Fibroblast of villous mesenchyme (primary cell): ENCODE results near the gene NLRP3. TPM values are rescaled to one million over a fixed set of nuclear protein-coding genes. Genes with fewer than 3 reads are reported as not detected.
"Not testable (repeated sequence)": the region's sequence is repeated elsewhere in the genome, so short reads cannot be mapped to it uniquely, and the experiment has no call there.

Experiments
- DNase-seq: peaks from one replicate; pipeline ENCODE4 v3.0.0-alpha.2; 2010; ENCODE audit warnings: low read depth
- H3K4me3 ChIP-seq: 2 replicates; pipeline ENCODE4 v1.5.1; 2011; ENCODE audit warnings: low read depth, mild to moderate bottlenecking, low read length
- CTCF ChIP-seq: IDR thresholded peaks from 2 replicates; pipeline ENCODE4 v1.5.1; 2012; ENCODE audit warnings: low read depth, mild to moderate bottlenecking, low read length; ENCODE audit not compliant: insufficient read depth
- total RNA-seq: library from RNA; depleted of rRNA; stranded (reverse); fragments of >200 nt; gene quantifications from 2 replicates; pipeline ENCODE4 v1.2.3, GENCODE V29; 2012

The NLRP3 gene
- total RNA-seq, 1 donor, result 0.43 TPM

- TF ChIP-seq CTCF, result no peak
- DNase-seq, result no peak
- no peak overlapping the region for H3K4me3 ChIP-seq
Observed at GRCh38 chr1:247371801-247372259, 44.1 kb upstream of the NLRP3 start.

GRCh38 chr1:247373721-247374141, 42.2 kb upstream of the NLRP3 start:
- no peak overlapping the region for H3K4me3 ChIP-seq
- TF ChIP-seq CTCF, result peak; percentile 57
- peak; percentile 61 for DNase-seq

- DNase-seq, result peak; percentile 88
- not testable (repeated sequence) for H3K4me3 ChIP-seq
Observed at GRCh38 chr1:247374651-247375334, 41.2 kb upstream of the NLRP3 start.

- H3K4me3 ChIP-seq, result no peak overlapping the region
- DNase-seq, result no peak
- TF ChIP-seq CTCF, result no peak
Observed at GRCh38 chr1:247375747-247376146, 40.2 kb upstream of the NLRP3 start.

GRCh38 chr1:247376659-247377058, 39.3 kb upstream of the NLRP3 start:
- no peak for TF ChIP-seq CTCF
- DNase-seq, result no peak
- H3K4me3 ChIP-seq, result no peak overlapping the region

GRCh38 chr1:247377656-247378055, 38.3 kb upstream of the NLRP3 start:
- DNase-seq, H3K4me3 ChIP-seq: not testable (repeated sequence)

- no peak for TF ChIP-seq CTCF
Observed at GRCh38 chr1:247378334-247379073, 37.5 kb upstream of the NLRP3 start.

GRCh38 chr1:247385283-247385682, 30.7 kb upstream of the NLRP3 start:
- no peak overlapping the region for H3K4me3 ChIP-seq
- DNase-seq, result peak; percentile 18
- TF ChIP-seq CTCF, result no peak

More at GRCh38 chr1:247378334-247379073, 37.5 kb upstream of the NLRP3 start:
- no peak overlapping the region for H3K4me3 ChIP-seq
- DNase-seq, result no peak
